ENCODE measurements around the gene PLCD3.

Gene PLCD3

DNA sequence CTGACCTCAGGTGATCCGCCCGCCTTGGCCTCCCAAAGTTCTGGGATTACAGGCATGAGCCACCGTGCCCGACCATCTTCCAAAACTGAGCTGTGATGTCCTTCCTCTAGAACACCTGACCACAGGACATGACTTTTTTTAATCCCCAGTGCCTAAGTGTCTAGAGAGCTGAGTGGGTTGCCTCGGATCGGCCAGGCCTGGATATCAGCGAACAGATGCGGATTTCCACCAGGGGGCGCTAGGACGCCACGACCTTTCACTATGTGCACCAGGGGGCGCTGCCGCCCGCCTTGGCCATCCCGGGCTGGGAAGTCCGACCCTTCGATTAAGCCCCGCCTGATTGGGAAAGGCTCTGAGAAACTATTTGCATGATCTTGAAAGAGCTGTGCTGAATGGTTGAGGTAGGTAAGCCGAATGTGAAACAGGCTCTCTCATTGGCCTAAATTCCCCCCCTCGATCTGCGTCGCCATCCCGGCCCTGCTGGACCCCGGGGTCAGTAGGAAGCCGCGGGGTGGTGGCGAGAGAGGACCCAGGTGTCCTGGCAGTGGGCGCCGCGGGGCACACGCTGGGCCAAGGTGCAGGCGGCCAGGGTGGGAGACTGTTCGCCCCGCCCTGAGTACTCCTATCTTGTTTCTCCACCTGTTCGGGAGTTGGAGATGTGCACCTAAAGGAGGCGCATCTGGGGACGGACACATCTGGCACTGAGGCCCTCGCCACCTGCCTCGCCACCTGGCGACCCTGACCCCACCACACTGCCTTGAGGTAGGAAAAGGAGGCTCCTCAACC, 3.1 kb upstream of the PLCD3 start, which contains the start of gene ACBD4:
TSS of gene ACBD4 (plus strand) at position 496 of the 786 bp plus-strand sequence. CDS start 458 bp downstream, outside the sequence.
- no peaks in the 10 kb centered on the region for H3K9me3 ChIP-seq
- H3K27me3 ChIP-seq, result no peaks in the 10 kb centered on the region
- peak within 1 kb of the TSS; percentile 62 to 92 for H3K4me3 ChIP-seq
- peak; percentile 100 for TF ChIP-seq CTCF (IDR thresholded peaks at IDR 0.05)
- H3K36me3 ChIP-seq, result peaks cover 0 to 26% (median 9%) of the 10 kb centered on the region in 3 donors
- intact Hi-C loops (cut with DNase I; ENCODE audit: low total_unique reads), result no loop called here
- H3K27ac ChIP-seq, result peak within 1 kb of the TSS; percentile 84 to 93
- peak; percentile 96 to 97 for DNase-seq
- peaks cover 6 to 38% (median 27%) of the 10 kb centered on the region in 4 donors for H3K4me1 ChIP-seq

DNA sequence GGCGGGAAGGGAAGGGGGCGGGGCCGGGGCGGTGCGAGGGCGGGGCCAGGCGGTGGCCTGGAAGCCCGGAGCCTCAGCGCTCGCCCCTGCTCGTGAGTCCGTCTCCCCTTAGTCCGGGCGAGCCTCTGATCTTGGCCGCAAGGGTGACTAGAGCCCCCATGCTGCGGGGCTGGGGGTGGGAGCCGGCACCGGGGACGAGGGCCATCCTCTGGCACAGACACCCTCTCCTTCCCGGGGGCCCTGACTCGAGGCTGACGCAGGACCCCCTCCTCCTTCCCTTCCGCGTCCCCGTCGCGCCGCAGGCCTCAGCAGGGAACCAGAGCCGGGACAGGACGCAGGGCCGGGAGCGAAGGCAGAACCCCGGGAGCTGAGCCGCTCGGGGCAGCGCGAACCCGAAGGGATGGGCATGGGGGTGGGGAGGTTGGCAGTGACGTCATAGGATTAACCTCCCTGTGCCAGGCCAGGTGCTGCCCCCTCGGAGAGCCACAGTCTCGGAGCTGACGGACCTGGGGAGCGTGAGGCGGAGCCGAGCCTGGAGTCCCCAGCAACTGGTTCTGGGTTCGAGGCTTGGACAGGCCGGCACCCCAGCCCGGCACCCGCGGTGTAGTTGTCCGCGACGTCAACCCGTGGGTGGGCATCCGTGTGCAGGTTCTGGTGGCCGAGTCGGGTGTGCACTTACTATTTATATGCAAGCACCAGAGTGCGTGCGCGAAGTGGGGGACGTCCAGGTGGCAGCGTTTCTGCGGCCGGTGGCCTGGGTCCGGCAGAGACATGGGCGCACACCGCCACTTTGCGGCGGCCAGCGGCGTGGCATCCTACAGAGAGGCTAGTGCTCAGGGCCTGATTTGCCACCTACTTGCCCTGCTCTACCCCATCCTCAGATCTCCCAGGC, 503 bp upstream of the PLCD3 start:
- intact Hi-C loops (cut with DNase I; ENCODE audit: low total_unique reads), result loop anchor here (5.0 kb wide), 2 partner anchors 36 to 216 kb away; partner anchors contain the start of gene GFAP
- Histone ChIP-seq H3K9me3 (no peaks in the 10 kb centered on the region), H3K36me3 (peaks cover 0 to 4% (median 2%) of the 10 kb centered on the region in 3 donors), H3K27ac (peak overlapping the region; percentile 98 to 99), H3K4me3 (peak overlapping the region; percentile 70 to 94), H3K4me1 (peaks cover 6 to 64% (median 52%) of the 10 kb centered on the region in 4 donors), H3K27me3 (no peaks in the 10 kb centered on the region)
- peak; percentile 88 to 93 for TF ChIP-seq CTCF (IDR thresholded peaks at IDR 0.05)
- DNase-seq, result peak; percentile 88 to 92

DNA sequence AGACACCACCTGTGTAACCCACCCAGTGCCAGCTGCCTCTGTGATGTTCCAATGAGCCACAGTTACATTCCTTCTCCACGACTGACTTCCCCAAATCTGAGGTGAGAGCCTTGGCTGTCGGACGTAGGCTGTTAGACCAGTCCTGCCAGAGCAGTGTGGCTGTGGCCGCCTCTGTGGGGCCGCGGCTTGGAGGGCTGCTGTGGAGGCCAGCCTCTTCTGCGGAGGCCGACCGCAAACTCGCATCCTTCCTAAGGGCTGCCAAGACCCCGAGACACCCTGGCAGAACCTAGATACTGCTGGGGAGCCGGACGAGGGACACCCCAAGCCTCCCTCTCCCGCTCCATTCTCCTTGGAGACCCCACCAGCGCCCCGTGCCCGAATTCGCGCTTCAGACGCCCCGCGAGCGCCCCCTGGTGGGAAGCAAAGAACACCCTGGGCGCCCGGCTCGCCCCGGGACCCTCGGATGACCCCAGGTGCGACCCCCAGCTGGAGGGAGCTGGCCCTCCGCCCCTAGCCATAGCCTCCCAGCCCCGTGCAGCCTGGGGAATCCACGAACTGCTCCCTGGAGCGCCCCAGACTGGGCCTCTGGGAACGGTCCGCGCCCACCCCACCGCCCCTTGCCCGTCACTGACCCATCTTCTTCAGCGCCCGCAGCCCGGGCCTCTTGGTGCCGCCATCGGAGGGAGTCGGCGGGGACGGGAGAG, 547 bp downstream of the PLCD3 start:
- TF ChIP-seq CTCF (IDR thresholded peaks at IDR 0.05), result peak; percentile 83 to 90
- H3K36me3 ChIP-seq, result no peaks in the 10 kb centered on the region
- no peaks in the 10 kb centered on the region for H3K9me3 ChIP-seq
- H3K4me3 ChIP-seq, result peak overlapping the region; percentile 70 to 94
- DNase-seq, result peak in 1 of 2 donors; percentile 81
- no peaks in the 10 kb centered on the region for H3K27me3 ChIP-seq
- peaks cover 6 to 68% (median 59%) of the 10 kb centered on the region in 4 donors for H3K4me1 ChIP-seq
- intact Hi-C loops (cut with DNase I; ENCODE audit: low total_unique reads), result loop anchor here (5.0 kb wide), 2 partner anchors 34 to 214 kb away; partner anchors contain the start of gene GFAP
- H3K27ac ChIP-seq, result peak overlapping the region; percentile 98 to 99

DNA sequence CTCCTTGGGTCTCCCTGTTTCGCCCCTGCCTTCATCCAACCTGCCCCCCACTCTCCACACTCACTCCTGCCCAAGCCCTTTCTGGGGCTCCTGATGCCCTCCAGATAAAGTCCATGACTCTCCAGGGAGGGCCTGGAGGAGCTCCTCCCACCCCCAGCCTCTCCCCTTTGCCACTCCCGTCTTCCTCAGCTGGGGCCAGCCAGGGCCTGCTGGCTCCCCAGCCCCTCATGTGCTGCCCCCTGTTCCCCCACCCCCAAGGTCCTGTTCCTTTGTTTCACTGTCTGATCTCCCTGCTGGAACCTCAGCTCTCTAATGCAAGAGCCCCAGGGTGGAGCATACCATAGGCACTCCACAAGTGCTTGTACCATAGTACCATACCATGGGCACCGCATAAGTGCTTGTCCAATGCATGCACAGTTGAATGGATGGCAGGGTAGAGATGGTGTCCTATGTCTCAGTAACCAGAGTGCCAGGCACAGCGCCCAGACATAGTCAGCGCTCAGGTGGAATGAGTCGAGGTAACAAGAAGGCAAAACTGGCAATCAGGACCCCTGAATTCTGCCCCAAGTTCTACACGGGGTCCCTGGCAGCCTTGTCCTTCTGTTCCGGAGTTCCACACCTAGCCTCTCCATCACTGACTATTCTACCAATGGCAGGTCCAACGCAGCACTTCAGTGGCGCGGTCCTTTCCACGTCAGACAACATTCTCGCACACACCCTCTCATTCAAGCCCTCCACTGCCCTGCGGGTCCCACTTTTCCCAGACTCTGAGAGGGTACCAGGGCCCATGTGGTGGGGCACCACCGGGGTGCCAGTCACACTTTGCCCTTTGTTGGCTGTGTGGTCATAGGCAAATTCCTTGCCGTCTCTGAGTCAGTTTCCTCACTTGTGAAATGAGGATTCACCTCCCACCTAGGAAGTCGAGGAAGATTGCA, 1.4 kb downstream of the PLCD3 start:
- Histone ChIP-seq H3K27ac (peak overlapping the region; percentile 98 to 99), H3K36me3 (no peaks in the 10 kb centered on the region), H3K27me3 (no peaks in the 10 kb centered on the region), H3K4me3 (peak overlapping the region; percentile 70 to 94), H3K9me3 (no peaks in the 10 kb centered on the region), H3K4me1 (peaks cover 0 to 60% (median 53%) of the 10 kb centered on the region in 4 donors)
- no peak for TF ChIP-seq CTCF (IDR thresholded peaks at IDR 0.05)
- peak in 1 of 2 donors; percentile 64 for DNase-seq
- intact Hi-C loops (cut with DNase I; ENCODE audit: low total_unique reads), result loop anchor here (5.0 kb wide), 2 partner anchors 34 to 214 kb away; partner anchors contain the start of gene GFAP
